HG03060 (cell line): ENCODE data around the gene ABCA13.

Source experiments
- ATAC-seq: cut with Tn5 transposase; IDR thresholded peaks from one replicate; pipeline ENCODE4 v1.9.1; 2021; ENCODE audit warnings: low read depth, moderate number of reproducible peaks; ENCODE audit not compliant: unreplicated experiment

ABCA13 gene

GRCh38 chr7:48289656-48290055, 118.4 kb downstream of the ABCA13 start:
- ATAC-seq, result no peak

GRCh38 chr7:48292949-48293348, 121.7 kb downstream of the ABCA13 start:
- ATAC-seq, result no peak

- ATAC-seq, result no peak
These were observed 124.2 kb downstream of the ABCA13 start for GRCh38 chr7:48295296-48295971.

- no peak for ATAC-seq
These were observed 125.7 kb downstream of the ABCA13 start for GRCh38 chr7:48296966-48297365.

GRCh38 chr7:48298779-48299178, 127.5 kb downstream of the ABCA13 start:
- peak; percentile 61 for ATAC-seq

- ATAC-seq, result peak; percentile 76
These were observed 128.4 kb downstream of the ABCA13 start for GRCh38 chr7:48299580-48300169.

GRCh38 chr7:48300301-48300700, 129.0 kb downstream of the ABCA13 start:
- ATAC-seq, result no peak

- ATAC-seq, result no peak
These were observed 129.9 kb downstream of the ABCA13 start for GRCh38 chr7:48301201-48301600.

GRCh38 chr7:48304641-48305040, 133.4 kb downstream of the ABCA13 start:
- no peak for ATAC-seq

- no peak for ATAC-seq
These were observed 134.4 kb downstream of the ABCA13 start for GRCh38 chr7:48305661-48306060.

GRCh38 chr7:48307041-48307714, 135.9 kb downstream of the ABCA13 start:
- ATAC-seq, result no peak

- no peak for ATAC-seq
These were observed 138.5 kb downstream of the ABCA13 start for GRCh38 chr7:48309720-48310119.

GRCh38 chr7:48311464-48312100, 140.3 kb downstream of the ABCA13 start:
- ATAC-seq, result no peak

GRCh38 chr7:48312151-48312550, 140.9 kb downstream of the ABCA13 start:
- ATAC-seq, result no peak

GRCh38 chr7:48316768-48317167, 145.5 kb downstream of the ABCA13 start:
- no peak for ATAC-seq

- ATAC-seq, result no peak
These were observed 146.1 kb downstream of the ABCA13 start for GRCh38 chr7:48317360-48317759.

- no peak for ATAC-seq
These were observed 150.2 kb downstream of the ABCA13 start for GRCh38 chr7:48321319-48322010.

- no peak for ATAC-seq
These were observed 165.9 kb downstream of the ABCA13 start for GRCh38 chr7:48337012-48337621.

- no peak for ATAC-seq
These were observed 166.5 kb downstream of the ABCA13 start for GRCh38 chr7:48337781-48338180.

GRCh38 chr7:48347230-48347825, 176.1 kb downstream of the ABCA13 start:
- ATAC-seq, result no peak
